SK-N-SH (cell line): ENCODE measurements around the gene UPB1.

Source experiments
- EP300 ChIP-seq, 2 experiments: IDR thresholded peaks; 2 replicates each; pipeline versions ENCODE4 v1.4.0 to v1.6.1; 2012; ENCODE audit warnings: borderline replicate concordance in 1 of 2, low read depth in 1 of 2, low read length in 1 of 2
- FOXM1 ChIP-seq: IDR thresholded peaks from 2 replicates; pipeline ENCODE4 v1.4.0; 2012; ENCODE audit warnings: low read depth, mild to moderate bottlenecking
- RCOR1 ChIP-seq: fragments of 150-350 bp; IDR thresholded peaks from 2 replicates; pipeline ENCODE4 v1.6.1; 2017; ENCODE audit warnings: antibody characterized with exemption, low read length
- TCF12 ChIP-seq: IDR thresholded peaks from 2 replicates; pipeline ENCODE4 v1.4.0; 2012
- TF ChIP-seq, protein P1 (sequence below): fragments of 200-600 bp; sonication (generic); IDR thresholded peaks from 2 replicates; pipeline ENCODE4 v1.6.1; 2017; ENCODE audit warnings: antibody characterized with exemption, mild to moderate bottlenecking, moderate library complexity
- TF ChIP-seq, protein P2 (sequence below): fragments of 150-350 bp; IDR thresholded peaks from 2 replicates; pipeline ENCODE4 v1.6.1; 2017; ENCODE audit warnings: antibody characterized with exemption, low read length, low read depth, borderline replicate concordance

GRCh38 chr22:24466716-24467328, 28.3 kb upstream of the UPB1 start:
- TF ChIP-seq, protein P1, sequence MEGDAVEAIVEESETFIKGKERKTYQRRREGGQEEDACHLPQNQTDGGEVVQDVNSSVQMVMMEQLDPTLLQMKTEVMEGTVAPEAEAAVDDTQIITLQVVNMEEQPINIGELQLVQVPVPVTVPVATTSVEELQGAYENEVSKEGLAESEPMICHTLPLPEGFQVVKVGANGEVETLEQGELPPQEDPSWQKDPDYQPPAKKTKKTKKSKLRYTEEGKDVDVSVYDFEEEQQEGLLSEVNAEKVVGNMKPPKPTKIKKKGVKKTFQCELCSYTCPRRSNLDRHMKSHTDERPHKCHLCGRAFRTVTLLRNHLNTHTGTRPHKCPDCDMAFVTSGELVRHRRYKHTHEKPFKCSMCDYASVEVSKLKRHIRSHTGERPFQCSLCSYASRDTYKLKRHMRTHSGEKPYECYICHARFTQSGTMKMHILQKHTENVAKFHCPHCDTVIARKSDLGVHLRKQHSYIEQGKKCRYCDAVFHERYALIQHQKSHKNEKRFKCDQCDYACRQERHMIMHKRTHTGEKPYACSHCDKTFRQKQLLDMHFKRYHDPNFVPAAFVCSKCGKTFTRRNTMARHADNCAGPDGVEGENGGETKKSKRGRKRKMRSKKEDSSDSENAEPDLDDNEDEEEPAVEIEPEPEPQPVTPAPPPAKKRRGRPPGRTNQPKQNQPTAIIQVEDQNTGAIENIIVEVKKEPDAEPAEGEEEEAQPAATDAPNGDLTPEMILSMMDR: no peak
- 0 out of 2 replicates have a peak, but pooled peaks have one; percentile 34 for TF ChIP-seq TCF12
- TF ChIP-seq EP300 (IDR thresholded peaks at IDR 0.05; ENCODE audit: borderline replicate concordance in 1 of 2, low read depth in 1 of 2, low read length in 1 of 2): no peak
- TF ChIP-seq, protein P2, sequence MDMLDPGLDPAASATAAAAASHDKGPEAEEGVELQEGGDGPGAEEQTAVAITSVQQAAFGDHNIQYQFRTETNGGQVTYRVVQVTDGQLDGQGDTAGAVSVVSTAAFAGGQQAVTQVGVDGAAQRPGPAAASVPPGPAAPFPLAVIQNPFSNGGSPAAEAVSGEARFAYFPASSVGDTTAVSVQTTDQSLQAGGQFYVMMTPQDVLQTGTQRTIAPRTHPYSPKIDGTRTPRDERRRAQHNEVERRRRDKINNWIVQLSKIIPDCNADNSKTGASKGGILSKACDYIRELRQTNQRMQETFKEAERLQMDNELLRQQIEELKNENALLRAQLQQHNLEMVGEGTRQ: no peak
- no peak for TF ChIP-seq RCOR1
- no peak for TF ChIP-seq FOXM1
